GM21447 (cell line): Measurements from ENCODE around the gene HSD17B7.
"Not testable (repeated sequence)": the region's sequence is repeated elsewhere in the genome, so short reads cannot be mapped to it uniquely, and the experiment has no call there.

Experiments
- ATAC-seq: cut with Tn5 transposase; IDR thresholded peaks from one replicate; pipeline ENCODE4 v1.9.1; 2021; ENCODE audit not compliant: unreplicated experiment

HSD17B7 gene, protein sequence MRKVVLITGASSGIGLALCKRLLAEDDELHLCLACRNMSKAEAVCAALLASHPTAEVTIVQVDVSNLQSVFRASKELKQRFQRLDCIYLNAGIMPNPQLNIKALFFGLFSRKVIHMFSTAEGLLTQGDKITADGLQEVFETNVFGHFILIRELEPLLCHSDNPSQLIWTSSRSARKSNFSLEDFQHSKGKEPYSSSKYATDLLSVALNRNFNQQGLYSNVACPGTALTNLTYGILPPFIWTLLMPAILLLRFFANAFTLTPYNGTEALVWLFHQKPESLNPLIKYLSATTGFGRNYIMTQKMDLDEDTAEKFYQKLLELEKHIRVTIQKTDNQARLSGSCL

DNA sequence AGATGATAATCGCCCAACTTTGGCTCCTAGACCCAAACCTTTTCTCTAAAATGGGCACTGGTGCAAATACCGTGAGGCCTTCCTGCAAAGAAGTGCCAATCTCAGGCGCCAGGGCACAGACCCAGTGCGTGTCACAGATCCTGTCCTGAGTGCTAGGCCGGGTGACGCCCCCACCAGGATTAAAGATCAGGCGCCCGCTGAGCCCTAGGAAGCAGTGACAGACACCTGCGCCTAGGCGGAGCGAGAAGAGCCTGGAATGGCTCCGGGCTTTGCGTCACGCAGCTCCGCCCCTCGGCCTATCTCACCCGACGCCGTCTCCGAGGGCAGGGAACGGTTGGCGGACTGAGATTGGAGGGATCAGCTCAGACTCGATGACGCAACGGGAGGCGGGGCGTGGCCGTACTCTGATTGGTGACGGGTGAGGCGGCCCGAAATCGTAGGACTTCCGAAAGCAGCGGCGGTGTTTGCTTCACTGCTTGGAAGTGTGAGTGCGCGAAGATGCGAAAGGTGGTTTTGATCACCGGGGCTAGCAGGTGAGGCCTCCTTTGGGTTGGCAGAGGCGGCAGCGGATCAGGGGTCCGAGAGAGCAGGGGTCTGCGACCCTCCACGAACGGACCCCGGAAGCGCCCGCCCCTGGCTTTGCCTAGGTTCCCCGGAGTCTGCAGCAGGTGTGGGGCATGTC lies at the start of gene HSD17B7:
TSS of gene HSD17B7 (plus strand) at position 400 of the 682 bp plus-strand sequence. CDS start at position 499, 99 bp downstream.
- ATAC-seq, result peak; percentile 99

DNA sequence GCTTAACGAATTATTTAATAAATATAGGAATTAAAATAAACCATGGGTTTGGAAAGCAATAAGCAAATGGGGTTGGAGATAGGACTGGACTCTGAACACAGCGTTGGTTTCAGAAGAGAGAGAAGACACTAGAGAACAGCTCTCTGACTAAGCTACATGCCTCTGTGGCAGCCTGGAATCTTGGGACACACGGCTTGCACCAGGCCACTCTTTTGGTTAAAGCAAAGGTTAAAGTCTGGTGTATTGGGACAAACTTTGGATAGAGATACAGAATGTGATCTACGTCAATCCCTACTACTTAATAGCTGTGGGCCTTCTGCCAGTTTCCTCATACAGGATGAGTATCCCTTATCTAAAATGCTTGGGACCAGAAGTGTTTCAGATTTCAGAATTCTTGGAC lies 49.7 kb upstream of the HSD17B7 start:
- ATAC-seq, result no peak

DNA sequence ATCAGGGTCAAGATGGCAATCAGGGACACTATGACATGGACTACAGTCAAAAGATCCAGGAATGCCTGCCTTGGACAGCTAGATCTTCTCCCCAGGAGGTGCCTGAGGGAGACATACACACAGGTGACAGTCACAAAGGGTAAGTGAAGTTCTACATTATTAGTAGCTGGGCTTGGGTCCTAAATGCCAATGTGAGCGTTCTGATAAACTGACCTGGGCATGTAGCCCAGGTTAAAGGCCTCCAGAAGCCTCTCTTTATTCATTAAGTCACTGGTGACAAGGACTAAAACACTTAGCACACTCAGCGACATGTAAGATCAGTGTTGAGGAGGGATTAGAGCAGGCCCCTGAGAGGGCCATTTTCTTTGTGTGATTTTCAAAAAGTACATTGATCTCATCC lies 48.9 kb upstream of the HSD17B7 start:
- ATAC-seq, result no peak

- ATAC-seq, result not testable (repeated sequence)
Observed at GRCh38 chr1:162746264-162746942, 44.1 kb upstream of the HSD17B7 start.

GRCh38 chr1:162753001-162753658 lies 37.4 kb upstream of the HSD17B7 start:
- ATAC-seq, result no peak

DNA sequence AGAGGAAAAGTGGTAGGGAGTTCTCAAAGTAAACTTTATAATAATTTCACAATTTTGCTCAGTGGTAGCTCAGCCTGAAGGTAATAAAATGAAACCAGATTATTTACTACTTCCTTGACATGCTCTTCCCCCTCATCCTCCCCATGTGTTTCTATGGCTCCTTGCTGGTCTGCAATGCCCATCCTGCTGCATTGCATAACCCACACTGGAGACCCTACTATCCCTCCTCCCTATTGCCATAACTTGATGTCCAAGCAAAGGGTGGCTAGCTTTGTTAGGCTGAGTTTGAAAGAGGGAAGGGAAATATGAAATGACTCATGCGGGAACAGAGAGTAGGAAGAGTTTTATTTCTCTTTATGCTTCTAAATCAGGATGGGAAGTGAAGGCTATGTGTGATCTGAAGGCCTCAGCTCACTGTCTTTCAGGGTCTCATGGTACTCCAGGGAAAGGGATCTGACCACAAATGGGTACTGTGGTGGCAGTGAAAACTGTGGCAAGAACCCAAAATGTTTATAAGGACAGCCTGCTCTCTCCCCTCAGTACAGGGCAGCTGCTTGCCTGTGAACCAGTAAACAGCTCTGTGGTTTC lies 36.4 kb upstream of the HSD17B7 start:
- no peak for ATAC-seq

DNA sequence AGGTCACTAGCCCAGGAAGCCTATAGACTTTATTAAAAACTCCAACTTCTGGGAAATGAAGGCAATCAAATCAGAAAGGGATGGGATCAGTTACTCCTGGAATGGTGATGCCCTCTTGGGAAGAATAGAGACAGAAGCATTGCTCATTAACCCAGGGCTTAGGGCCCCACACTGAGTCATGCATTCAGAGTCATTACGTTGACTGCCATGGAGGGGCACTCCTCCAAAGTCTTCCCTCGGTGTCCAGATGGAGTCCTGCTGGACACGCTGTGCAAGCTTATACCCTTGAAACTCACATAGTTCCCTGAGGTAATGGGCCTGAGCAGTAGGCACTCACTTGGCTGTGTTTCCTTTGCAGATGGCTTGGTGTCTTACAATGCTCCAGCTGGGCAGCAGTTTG lies 35.2 kb upstream of the HSD17B7 start:
- no peak for ATAC-seq

DNA sequence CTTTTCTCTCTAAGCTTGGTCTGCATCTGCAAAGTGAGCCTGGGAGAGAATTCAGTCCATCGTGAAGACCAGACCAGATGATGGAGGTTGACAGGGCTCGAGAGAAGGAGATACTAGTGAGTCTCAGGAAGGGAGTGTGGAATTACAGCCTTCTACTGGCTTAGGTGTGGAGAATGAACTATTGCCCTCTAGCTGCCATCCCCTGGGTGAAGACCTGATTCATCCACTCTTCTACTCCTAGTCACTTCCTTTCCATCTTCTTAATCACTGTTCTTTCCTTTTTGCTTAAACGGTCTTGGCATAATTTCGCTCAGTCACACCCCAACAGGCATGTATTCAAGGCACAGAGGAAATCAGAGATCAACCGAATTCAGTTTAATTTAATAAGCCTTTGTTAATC lies 34.0 kb upstream of the HSD17B7 start:
- ATAC-seq, result no peak

- no peak for ATAC-seq
Observed at GRCh38 chr1:162757476-162757875, 33.0 kb upstream of the HSD17B7 start.

DNA sequence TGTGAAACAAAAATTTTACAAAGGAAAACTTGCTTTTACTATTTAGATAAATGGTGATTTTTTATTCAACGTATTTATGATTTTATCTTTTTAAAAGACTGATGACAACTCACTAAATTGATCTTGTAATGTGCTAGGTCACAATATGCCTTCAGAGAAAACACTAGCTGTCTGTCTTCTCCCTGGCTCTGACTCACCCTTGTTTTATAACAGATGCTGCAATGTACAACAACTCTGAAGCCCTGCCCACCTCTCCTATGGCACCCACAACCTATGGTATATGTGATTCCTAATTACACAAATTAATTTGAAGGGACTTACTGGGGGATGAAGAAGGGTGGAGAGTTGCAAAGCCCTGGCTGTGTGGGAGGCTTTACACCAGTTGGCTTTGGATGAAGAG lies 24.7 kb upstream of the HSD17B7 start:
- no peak for ATAC-seq

- no peak for ATAC-seq
Observed at GRCh38 chr1:162772571-162773154, 17.8 kb upstream of the HSD17B7 start.

- ATAC-seq, result no peak
Observed at GRCh38 chr1:162774007-162774406, 16.5 kb upstream of the HSD17B7 start.

DNA sequence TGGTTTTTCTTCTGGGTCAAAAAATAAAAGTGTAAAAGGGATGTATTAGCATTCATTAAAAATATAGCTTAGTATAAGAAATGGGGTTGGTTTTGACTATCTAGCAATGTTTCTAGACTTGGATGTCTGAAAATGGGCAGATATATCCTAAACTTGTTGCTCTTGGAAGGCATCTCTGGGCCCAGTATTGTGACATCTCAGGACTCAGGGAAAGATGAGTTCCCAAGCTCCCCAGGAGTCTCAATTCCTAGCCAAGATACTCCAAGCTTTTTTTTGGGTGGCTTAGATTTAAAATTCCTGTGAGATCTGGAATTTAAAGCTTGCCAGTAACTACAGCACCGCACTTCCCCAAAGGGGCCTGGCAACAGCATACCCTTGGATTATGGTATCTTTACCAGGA lies 11.5 kb upstream of the HSD17B7 start:
- ATAC-seq, result no peak

- ATAC-seq, result no peak
Observed at GRCh38 chr1:162782671-162783070, 7.8 kb upstream of the HSD17B7 start.

- not testable (repeated sequence) for ATAC-seq
Observed at GRCh38 chr1:162784926-162785325, 5.6 kb upstream of the HSD17B7 start.

GRCh38 chr1:162788783-162789182 lies 1.7 kb upstream of the HSD17B7 start:
- not testable (repeated sequence) for ATAC-seq

- not testable (repeated sequence) for ATAC-seq
Observed at GRCh38 chr1:162790985-162791357, 469 bp downstream of the HSD17B7 start.

DNA sequence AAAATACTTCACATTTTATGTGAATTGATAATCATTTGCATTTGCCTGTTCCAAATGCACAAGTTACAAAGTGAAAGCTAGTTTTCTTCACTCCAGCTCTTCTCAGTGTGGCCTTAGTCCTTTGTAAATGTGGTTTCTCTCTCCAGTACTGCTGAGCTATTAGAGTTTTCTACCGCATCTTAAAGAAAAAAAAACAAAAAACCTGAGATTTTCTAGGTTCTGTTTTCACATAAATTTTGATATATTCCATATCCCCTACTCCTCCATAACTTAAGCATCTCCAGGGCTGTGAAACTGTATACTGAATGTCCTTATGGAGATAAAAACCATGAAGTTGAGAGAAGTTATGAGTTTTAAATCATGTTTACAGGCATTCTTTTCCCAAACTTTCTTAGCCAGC lies 3.8 kb downstream of the HSD17B7 start:
- ATAC-seq, result not testable (repeated sequence)

DNA sequence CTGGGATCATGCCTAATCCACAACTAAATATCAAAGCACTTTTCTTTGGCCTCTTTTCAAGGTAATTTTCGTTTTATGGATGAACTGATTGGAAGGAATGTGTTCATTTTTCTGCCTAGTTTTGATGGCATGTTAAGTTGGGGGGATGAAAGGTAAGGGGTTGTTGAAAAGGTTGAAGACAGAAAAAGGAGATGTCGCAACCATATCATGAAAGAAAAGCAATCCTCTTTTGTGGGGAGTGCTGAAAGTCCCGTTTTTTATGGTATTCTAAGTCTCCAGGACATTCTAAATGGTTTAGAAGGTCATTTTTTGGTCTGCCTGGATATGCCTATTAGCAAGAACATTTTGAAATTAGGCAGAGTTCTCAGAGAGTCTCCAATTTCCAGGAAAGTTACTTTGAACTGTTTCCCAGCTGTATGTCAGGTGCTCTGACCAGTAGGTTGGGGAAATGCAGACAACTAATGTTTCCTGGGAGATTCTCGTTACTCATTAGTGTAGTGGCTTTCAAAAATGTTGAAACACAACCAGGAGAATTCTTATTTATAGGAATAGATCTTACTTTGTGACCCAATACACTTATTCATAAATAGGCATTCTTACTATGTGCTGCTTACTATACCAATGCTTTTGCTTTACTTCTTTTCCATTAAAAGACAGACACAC lies 6.2 kb downstream of the HSD17B7 start:
- not testable (repeated sequence) for ATAC-seq
